ENCODE data around the gene KRT77. TPM values are rescaled to one million over a fixed set of nuclear protein-coding genes. Genes with fewer than 3 reads are reported as not detected.

Gene KRT77
- total and polyA plus RNA-seq, 2 donors (not counting 1 experiment from before 2014, with no cell fraction given): not detected

- Histone ChIP-seq H4K20me1 (ENCODE audit: control insufficient read depth, extremely low read depth, insufficient read depth, low read length) (no peaks in the 10 kb centered on the region), H2AFZ (ENCODE audit: low read length) (no peak overlapping the region), H3K27me3 (ENCODE audit: control insufficient read depth, insufficient read depth, low read length) (no peaks in the 10 kb centered on the region)
These were observed 27.2 kb downstream of the KRT77 start for GRCh38 chr12:52676163-52676562.

DNA sequence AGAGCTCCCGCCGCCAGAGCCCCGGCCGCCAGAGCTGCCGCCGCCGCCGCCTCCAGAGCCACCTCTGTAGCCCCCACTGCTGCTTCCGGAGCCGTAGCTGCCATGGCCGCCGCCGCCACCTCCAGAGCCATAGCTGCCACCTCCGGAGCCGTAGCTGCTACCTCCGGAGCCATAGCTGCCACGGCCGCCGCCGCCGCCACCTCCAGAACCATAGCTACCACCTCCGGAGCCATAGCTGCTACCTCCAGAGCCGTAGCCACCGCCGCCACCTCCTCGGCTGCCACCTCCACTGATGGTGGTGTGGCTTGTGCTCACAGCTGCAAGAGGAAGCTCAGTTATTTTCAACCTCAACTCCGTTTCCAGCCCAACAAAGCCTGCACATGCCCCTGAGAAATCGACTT lies 28.0 kb downstream of the KRT77 start:
- Histone ChIP-seq H3K79me2 (ENCODE audit: control insufficient read depth, insufficient read depth, low read length) (no peaks in the 10 kb centered on the region), H3K27me3 (ENCODE audit: control insufficient read depth, insufficient read depth, low read length) (peaks cover 2% of the 10 kb centered on the region), H2AFZ (ENCODE audit: low read length) (no peak overlapping the region), H3K9ac (ENCODE audit: insufficient read depth, low read length) (no peak overlapping the region), H4K20me1 (ENCODE audit: control insufficient read depth, extremely low read depth, insufficient read depth, low read length) (no peaks in the 10 kb centered on the region), H3K4me1 (ENCODE audit: control insufficient read depth, extremely low read depth, insufficient read depth, low read length) (no peaks in the 10 kb centered on the region), H3K4me2 (ENCODE audit: extremely low read depth, insufficient read depth, low read length) (no peak overlapping the region), H3K36me3 (ENCODE audit: control insufficient read depth, insufficient read depth, low read length) (no peaks in the 10 kb centered on the region), H3K4me3 (replicated peaks in 1 of 4; ENCODE audit: control extremely low read depth in 1 of 4, insufficient read depth in 1 of 4, low read depth in 3 of 4, low read length in 4 of 4) (no peak overlapping the region), H3K9me3 (ENCODE audit: control insufficient read depth, insufficient read depth, low read depth, low read length) (no peaks in the 10 kb centered on the region), H3K27ac (ENCODE audit: insufficient read depth, low read length) (no peak overlapping the region)
- TF ChIP-seq EZH2 (IDR thresholded peaks at IDR 0.05; ENCODE audit: low read length, missing control alignments): no peak
- TF ChIP-seq, protein P1, sequence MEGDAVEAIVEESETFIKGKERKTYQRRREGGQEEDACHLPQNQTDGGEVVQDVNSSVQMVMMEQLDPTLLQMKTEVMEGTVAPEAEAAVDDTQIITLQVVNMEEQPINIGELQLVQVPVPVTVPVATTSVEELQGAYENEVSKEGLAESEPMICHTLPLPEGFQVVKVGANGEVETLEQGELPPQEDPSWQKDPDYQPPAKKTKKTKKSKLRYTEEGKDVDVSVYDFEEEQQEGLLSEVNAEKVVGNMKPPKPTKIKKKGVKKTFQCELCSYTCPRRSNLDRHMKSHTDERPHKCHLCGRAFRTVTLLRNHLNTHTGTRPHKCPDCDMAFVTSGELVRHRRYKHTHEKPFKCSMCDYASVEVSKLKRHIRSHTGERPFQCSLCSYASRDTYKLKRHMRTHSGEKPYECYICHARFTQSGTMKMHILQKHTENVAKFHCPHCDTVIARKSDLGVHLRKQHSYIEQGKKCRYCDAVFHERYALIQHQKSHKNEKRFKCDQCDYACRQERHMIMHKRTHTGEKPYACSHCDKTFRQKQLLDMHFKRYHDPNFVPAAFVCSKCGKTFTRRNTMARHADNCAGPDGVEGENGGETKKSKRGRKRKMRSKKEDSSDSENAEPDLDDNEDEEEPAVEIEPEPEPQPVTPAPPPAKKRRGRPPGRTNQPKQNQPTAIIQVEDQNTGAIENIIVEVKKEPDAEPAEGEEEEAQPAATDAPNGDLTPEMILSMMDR (conservative IDR thresholded peaks at IDR 0.05 in 1 of 2, IDR thresholded peaks at IDR 0.05 in 1 of 2; ENCODE audit: low read depth in 1 of 2, low read length in 2 of 2): no peak
- DNase-seq (ENCODE audit: low read depth in 2 of 2): no peak

More at GRCh38 chr12:52676163-52676562, 27.2 kb downstream of the KRT77 start:
- no peak overlapping the region for H3K9ac ChIP-seq (ENCODE audit: insufficient read depth, low read length)
- H3K4me3 ChIP-seq (replicated peaks in 1 of 4; ENCODE audit: control extremely low read depth in 1 of 4, insufficient read depth in 1 of 4, low read depth in 3 of 4, low read length in 4 of 4): no peak overlapping the region
- no peak overlapping the region for H3K27ac ChIP-seq (ENCODE audit: insufficient read depth, low read length)
- no peaks in the 10 kb centered on the region for H3K4me1 ChIP-seq (ENCODE audit: control insufficient read depth, extremely low read depth, insufficient read depth, low read length)
- no peak for DNase-seq (ENCODE audit: low read depth in 2 of 2)
- no peaks in the 10 kb centered on the region for H3K9me3 ChIP-seq (ENCODE audit: control insufficient read depth, insufficient read depth, low read depth, low read length)
- no peak for TF ChIP-seq EZH2 (IDR thresholded peaks at IDR 0.05; ENCODE audit: low read length, missing control alignments)
- TF ChIP-seq, protein P1 (conservative IDR thresholded peaks at IDR 0.05 in 1 of 2, IDR thresholded peaks at IDR 0.05 in 1 of 2; ENCODE audit: low read depth in 1 of 2, low read length in 2 of 2): no peak
- no peak overlapping the region for H3K4me2 ChIP-seq (ENCODE audit: extremely low read depth, insufficient read depth, low read length)
- no peaks in the 10 kb centered on the region for H3K79me2 ChIP-seq (ENCODE audit: control insufficient read depth, insufficient read depth, low read length)
- no peaks in the 10 kb centered on the region for H3K36me3 ChIP-seq (ENCODE audit: control insufficient read depth, insufficient read depth, low read length)

- Histone ChIP-seq H3K9me3 (ENCODE audit: control insufficient read depth, insufficient read depth, low read depth, low read length) (no peaks in the 10 kb centered on the region), H3K27me3 (ENCODE audit: control insufficient read depth, insufficient read depth, low read length) (peaks cover 2% of the 10 kb centered on the region)
These were observed 28.9 kb downstream of the KRT77 start for GRCh38 chr12:52674433-52674775.

More at GRCh38 chr12:52674433-52674775, 28.9 kb downstream of the KRT77 start:
- no peak for TF ChIP-seq EZH2 (IDR thresholded peaks at IDR 0.05; ENCODE audit: low read length, missing control alignments)
- TF ChIP-seq, protein P1 (conservative IDR thresholded peaks at IDR 0.05 in 1 of 2, IDR thresholded peaks at IDR 0.05 in 1 of 2; ENCODE audit: low read depth in 1 of 2, low read length in 2 of 2): no peak
- no peak for DNase-seq (ENCODE audit: low read depth in 2 of 2)
- no peaks in the 10 kb centered on the region for H3K4me1 ChIP-seq (ENCODE audit: control insufficient read depth, extremely low read depth, insufficient read depth, low read length)
- H4K20me1 ChIP-seq (ENCODE audit: control insufficient read depth, extremely low read depth, insufficient read depth, low read length): no peaks in the 10 kb centered on the region
- no peak overlapping the region for H3K4me3 ChIP-seq (replicated peaks in 1 of 4; ENCODE audit: control extremely low read depth in 1 of 4, insufficient read depth in 1 of 4, low read depth in 3 of 4, low read length in 4 of 4)
- no peak overlapping the region for H3K27ac ChIP-seq (ENCODE audit: insufficient read depth, low read length)
- no peak overlapping the region for H3K4me2 ChIP-seq (ENCODE audit: extremely low read depth, insufficient read depth, low read length)
- no peak overlapping the region for H3K9ac ChIP-seq (ENCODE audit: insufficient read depth, low read length)
- no peaks in the 10 kb centered on the region for H3K79me2 ChIP-seq (ENCODE audit: control insufficient read depth, insufficient read depth, low read length)
- H2AFZ ChIP-seq (ENCODE audit: low read length): no peak overlapping the region
- H3K36me3 ChIP-seq (ENCODE audit: control insufficient read depth, insufficient read depth, low read length): no peaks in the 10 kb centered on the region
